HG03460 (cell line): ENCODE data around the gene IGHMBP2.

Experiments
- ATAC-seq: cut with Tn5 transposase; IDR thresholded peaks from one replicate; pipeline ENCODE4 v1.9.1; 2021; ENCODE audit not compliant: unreplicated experiment

The IGHMBP2 gene

GRCh38 chr11:68978931-68979594 is 75.4 kb downstream of the IGHMBP2 start:
- ATAC-seq: no peak

- ATAC-seq: no peak
Measured at GRCh38 chr11:68979931-68980775, 76.5 kb downstream of the IGHMBP2 start.

GRCh38 chr11:68980776-68981065 is 77.0 kb downstream of the IGHMBP2 start, which contains the start of gene MRGPRD:
MRGPRD (minus strand) TSS chr11:68980986; CDS start chr11:68980986, 0 bp downstream.
- no peak for ATAC-seq

GRCh38 chr11:68982134-68982533 is 78.4 kb downstream of the IGHMBP2 start:
- no peak for ATAC-seq

DNA sequence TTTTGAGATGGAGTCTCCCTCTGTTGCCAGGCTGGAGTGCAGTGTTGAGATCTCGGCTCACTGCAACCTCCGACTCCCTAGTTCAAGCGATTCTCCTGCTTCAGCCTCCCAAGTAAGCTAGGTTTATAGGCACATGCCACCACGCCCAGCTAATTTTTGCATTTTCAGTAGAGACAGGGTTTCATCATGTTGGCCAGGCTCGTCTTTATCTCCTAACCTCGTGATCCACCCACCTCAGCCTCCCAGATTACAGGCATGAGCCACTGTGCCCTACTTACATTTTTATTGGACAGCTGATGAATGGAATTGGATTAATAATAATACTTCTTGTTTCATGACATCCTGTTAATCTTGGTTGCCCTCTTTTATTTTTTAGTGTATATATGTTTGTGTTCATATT is 80.1 kb downstream of the IGHMBP2 start:
- no peak for ATAC-seq

DNA sequence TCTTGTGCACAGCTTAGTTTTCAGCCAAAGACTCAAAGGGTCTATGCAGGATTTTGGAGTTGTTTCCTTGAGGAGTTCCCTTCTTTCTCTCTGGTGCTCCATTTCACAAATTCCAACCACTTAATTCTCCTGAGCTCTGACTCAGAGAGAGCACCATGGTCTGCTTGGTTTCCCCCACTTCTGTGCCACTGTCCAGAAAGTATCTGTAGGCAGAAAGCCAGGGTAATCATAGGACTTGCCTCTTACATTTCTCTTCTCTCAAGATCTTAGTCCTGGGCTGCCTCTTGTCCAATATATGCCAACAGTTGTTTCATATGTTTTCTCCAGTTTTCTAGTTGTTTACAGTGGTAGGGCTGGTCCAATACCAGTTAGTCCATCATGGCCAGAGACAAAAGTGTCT is 83.5 kb downstream of the IGHMBP2 start:
- ATAC-seq: no peak

DNA sequence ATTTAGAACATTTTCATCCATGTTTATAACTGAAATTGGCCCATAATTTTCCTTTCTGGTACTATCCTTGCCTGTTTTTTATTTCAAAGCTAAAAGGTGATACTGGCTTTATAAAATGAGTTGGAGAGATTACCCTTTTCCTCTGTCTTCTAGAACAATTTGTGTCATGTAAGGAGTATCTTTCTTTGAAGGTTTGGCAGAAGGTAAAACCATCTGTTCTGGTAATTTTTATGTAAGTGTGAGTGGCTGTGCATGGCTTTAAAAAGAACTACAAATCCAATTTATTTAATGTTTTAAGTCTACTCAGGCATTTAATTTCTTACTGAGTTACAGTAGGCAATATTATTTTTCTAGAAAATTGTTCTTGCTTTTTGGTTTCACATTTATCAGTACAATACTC is 84.8 kb downstream of the IGHMBP2 start:
- ATAC-seq: no peak
